RWPE2 (cell line): Measurements from ENCODE around the gene ANKRD13A.

ENCODE experiments used
- ATAC-seq: fragments of 200-7000 bp; cut with Tn5 transposase; 3 replicates; pipeline ENCODE4 v1.9.1; 2021; ENCODE audit warnings: low read depth
- DNase-seq: peaks from one replicate; pipeline ENCODE4 v3.0.0-alpha.2; 2020; ENCODE audit warnings: low spot score
- H3K27ac ChIP-seq: fragments of 450-650 bp; 2 replicates; pipeline ENCODE4 v1.5.1; 2017; ENCODE audit warnings: mild to moderate bottlenecking; ENCODE audit not compliant: poor library complexity, severe bottlenecking
- H3K27me3 ChIP-seq: fragments of 250-450 bp; sonication (Bioruptor Pico); 2 replicates; pipeline ENCODE4 v1.5.1; 2021; ENCODE audit warnings: mild to moderate bottlenecking, moderate library complexity; ENCODE audit not compliant: insufficient read depth, poor library complexity, severe bottlenecking
- H3K36me3 ChIP-seq: fragments of 250-450 bp; sonication (Bioruptor Pico); 2 replicates; pipeline ENCODE4 v1.5.1; 2020; ENCODE audit warnings: low read depth, mild to moderate bottlenecking, moderate library complexity
- H3K4me1 ChIP-seq: fragments of 250-450 bp; sonication (Bioruptor Pico); 2 replicates; pipeline ENCODE4 v1.5.1; 2021; ENCODE audit warnings: mild to moderate bottlenecking, moderate library complexity; ENCODE audit not compliant: insufficient read depth, poor library complexity, severe bottlenecking
- H3K4me3 ChIP-seq: fragments of 250-450 bp; sonication (Bioruptor Pico); 2 replicates; pipeline ENCODE4 v1.5.1; 2021; ENCODE audit warnings: mild to moderate bottlenecking, moderate library complexity; ENCODE audit not compliant: severe bottlenecking
- H3K9me3 ChIP-seq: fragments of 250-450 bp; sonication (Bioruptor Pico); 2 replicates; pipeline ENCODE4 v1.5.1; 2021; ENCODE audit warnings: mild to moderate bottlenecking, moderate library complexity; ENCODE audit not compliant: severe bottlenecking
- TF ChIP-seq, protein P1 (sequence below): fragments of 450-650 bp; IDR thresholded peaks from one replicate; pipeline ENCODE4 v1.5.1; 2017; ENCODE audit warnings: mild to moderate bottlenecking, moderate library complexity; ENCODE audit not compliant: poor library complexity, severe bottlenecking

ANKRD13A gene

GRCh38 chr12:109997393-109997792 is 1.8 kb upstream of the ANKRD13A start:
- ATAC-seq = no peak
- TF ChIP-seq, protein P1, sequence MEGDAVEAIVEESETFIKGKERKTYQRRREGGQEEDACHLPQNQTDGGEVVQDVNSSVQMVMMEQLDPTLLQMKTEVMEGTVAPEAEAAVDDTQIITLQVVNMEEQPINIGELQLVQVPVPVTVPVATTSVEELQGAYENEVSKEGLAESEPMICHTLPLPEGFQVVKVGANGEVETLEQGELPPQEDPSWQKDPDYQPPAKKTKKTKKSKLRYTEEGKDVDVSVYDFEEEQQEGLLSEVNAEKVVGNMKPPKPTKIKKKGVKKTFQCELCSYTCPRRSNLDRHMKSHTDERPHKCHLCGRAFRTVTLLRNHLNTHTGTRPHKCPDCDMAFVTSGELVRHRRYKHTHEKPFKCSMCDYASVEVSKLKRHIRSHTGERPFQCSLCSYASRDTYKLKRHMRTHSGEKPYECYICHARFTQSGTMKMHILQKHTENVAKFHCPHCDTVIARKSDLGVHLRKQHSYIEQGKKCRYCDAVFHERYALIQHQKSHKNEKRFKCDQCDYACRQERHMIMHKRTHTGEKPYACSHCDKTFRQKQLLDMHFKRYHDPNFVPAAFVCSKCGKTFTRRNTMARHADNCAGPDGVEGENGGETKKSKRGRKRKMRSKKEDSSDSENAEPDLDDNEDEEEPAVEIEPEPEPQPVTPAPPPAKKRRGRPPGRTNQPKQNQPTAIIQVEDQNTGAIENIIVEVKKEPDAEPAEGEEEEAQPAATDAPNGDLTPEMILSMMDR = no peak
- H3K9me3 ChIP-seq = no peaks in the 10 kb centered on the region
- no peaks in the 10 kb centered on the region for H3K27me3 ChIP-seq
- H3K4me1 ChIP-seq = peaks cover 26% of the 10 kb centered on the region
- no peak overlapping the region for H3K4me3 ChIP-seq
- H3K27ac ChIP-seq = no peak overlapping the region
- no peaks in the 10 kb centered on the region for H3K36me3 ChIP-seq
- DNase-seq = no peak

GRCh38 chr12:109998241-109998903 is 858 bp upstream of the ANKRD13A start:
- Histone ChIP-seq H3K36me3 (peaks cover 6% of the 10 kb centered on the region; the same call in 1 of the 2 replicates), H3K4me3 (peak overlapping the region; percentile 95), H3K4me1 (peaks cover 36% of the 10 kb centered on the region), H3K27me3 (no peaks in the 10 kb centered on the region), H3K27ac (peak overlapping the region; percentile 91), H3K9me3 (no peaks in the 10 kb centered on the region)
- ATAC-seq = no peak
- no peak for DNase-seq
- TF ChIP-seq, protein P1 = no peak

DNA sequence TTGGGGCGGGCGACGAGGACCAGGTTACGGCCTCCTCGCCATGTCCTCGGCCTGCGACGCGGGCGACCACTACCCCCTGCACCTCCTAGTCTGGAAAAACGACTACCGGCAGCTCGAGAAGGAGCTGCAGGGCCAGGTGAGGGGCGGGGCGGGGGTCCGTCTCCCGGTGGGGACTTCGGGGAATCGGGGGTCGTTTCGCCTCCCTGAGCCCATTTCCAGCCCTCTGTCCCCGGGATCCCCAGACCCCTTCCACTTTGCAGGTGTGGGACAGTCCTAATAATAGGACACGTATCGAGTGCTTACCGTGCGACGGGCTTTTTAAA is 380 bp downstream of the ANKRD13A start:
- peaks cover 34% of the 10 kb centered on the region for H3K4me1 ChIP-seq
- DNase-seq = no peak
- no peak for ATAC-seq
- TF ChIP-seq, protein P1 = no peak
- peaks cover 6% of the 10 kb centered on the region; the same call in 1 of the 2 replicates for H3K36me3 ChIP-seq
- peak overlapping the region; percentile 91 for H3K27ac ChIP-seq
- peak overlapping the region; percentile 95 for H3K4me3 ChIP-seq
- H3K27me3 ChIP-seq = no peaks in the 10 kb centered on the region
- H3K9me3 ChIP-seq = no peaks in the 10 kb centered on the region

DNA sequence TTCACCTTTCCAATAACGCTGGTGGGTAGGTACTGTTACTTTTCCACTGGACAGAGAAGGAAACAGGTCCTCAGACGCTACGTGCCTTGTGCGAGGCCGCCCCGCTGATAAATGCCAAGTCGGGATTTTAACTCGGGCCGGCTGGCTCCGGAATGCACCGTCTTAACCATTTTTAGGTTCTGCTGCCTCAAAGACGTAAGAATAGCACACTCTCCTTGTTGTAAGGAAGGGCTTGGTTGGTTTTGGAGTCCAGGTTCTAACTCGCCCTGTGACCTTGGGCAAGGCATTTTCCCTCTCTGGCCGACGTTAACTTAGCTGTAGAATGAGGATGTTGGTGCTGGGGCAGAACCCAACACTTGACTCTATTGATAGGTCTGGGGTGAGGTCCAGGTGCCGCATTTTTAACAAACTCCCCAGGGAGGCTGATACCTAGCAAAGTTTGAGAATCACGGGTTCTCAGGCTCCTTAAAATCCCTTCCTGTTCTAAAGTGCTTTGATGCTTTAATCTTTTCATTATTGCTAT is 814 bp downstream of the ANKRD13A start:
- Histone ChIP-seq H3K4me1 (peaks cover 34% of the 10 kb centered on the region), H3K36me3 (peaks cover 6% of the 10 kb centered on the region; the same call in 1 of the 2 replicates), H3K9me3 (no peaks in the 10 kb centered on the region), H3K27me3 (no peaks in the 10 kb centered on the region), H3K27ac (peak overlapping the region; percentile 91), H3K4me3 (peak overlapping the region; percentile 95)
- ATAC-seq (no peak), DNase-seq (no peak)
- TF ChIP-seq, protein P1 = no peak

GRCh38 chr12:110001596-110001995 is 2.4 kb downstream of the ANKRD13A start:
- Histone ChIP-seq H3K4me1 (peaks cover 34% of the 10 kb centered on the region), H3K4me3 (no peak overlapping the region), H3K27ac (peak overlapping the region; percentile 91), H3K27me3 (no peaks in the 10 kb centered on the region), H3K9me3 (no peaks in the 10 kb centered on the region), H3K36me3 (peaks cover 6% of the 10 kb centered on the region; the same call in 1 of the 2 replicates)
- ATAC-seq (peak; percentile 69), DNase-seq (no peak)
- TF ChIP-seq, protein P1 = no peak
